Nasal cavity respiratory epithelium epithelial cell of viscerocranial mucosa (primary cell): Measurements from ENCODE around the gene HSCB. TPM values are rescaled to one million over a fixed set of nuclear protein-coding genes. Genes with fewer than 3 reads are reported as not detected.

Source experiments
- total RNA-seq: library from RNA; depleted of rRNA; stranded (reverse); fragments of >200 nt; gene quantifications from 2 replicates; pipeline ENCODE4 v1.2.3, GENCODE V29; 2014

HSCB gene, protein sequence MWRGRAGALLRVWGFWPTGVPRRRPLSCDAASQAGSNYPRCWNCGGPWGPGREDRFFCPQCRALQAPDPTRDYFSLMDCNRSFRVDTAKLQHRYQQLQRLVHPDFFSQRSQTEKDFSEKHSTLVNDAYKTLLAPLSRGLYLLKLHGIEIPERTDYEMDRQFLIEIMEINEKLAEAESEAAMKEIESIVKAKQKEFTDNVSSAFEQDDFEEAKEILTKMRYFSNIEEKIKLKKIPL
- 10.5 and 24.6 TPM in 2 replicates for total RNA-seq

DNA sequence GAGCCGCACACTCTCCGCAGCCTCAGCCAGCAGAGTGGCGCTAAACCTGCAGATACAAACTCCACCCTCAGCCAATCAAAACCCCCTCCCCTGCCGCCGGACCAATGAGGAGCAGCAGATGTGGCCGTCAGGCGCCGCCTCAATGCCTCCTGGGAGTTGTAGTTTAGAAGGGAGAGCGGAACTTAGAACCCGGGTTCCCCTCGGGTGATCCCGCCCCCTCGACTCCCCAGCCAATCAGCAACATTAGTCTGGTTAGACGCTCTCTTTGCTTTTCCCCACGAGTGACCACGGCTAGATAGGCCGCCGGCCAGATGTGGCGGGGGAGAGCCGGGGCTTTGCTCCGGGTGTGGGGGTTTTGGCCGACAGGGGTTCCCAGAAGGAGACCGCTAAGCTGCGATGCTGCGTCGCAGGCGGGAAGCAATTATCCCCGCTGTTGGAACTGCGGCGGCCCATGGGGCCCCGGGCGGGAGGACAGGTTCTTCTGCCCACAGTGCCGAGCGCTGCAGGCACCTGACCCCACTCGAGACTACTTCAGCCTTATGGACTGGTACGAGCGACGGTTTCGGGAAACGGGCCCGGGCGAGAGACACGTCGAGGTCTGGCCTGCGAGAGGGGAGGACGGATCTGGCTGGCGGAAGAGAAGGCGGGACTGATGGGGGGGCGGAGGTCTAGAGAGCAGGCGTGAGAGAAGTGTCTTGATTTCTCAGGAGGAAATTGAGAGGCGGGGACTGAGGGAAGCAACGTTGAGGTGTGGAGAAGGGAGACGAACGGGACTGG lies at the start of gene HSCB, which contains the start of gene CHEK2:
Gene HSCB (plus strand): TSS at position 255 of the 777 bp plus-strand sequence. CDS start 57 bp downstream, at position 312.
Gene CHEK2 (minus strand): TSS at position 36 of the 777 bp plus-strand sequence. CDS start 7,099 bp downstream, outside the sequence.

DNA sequence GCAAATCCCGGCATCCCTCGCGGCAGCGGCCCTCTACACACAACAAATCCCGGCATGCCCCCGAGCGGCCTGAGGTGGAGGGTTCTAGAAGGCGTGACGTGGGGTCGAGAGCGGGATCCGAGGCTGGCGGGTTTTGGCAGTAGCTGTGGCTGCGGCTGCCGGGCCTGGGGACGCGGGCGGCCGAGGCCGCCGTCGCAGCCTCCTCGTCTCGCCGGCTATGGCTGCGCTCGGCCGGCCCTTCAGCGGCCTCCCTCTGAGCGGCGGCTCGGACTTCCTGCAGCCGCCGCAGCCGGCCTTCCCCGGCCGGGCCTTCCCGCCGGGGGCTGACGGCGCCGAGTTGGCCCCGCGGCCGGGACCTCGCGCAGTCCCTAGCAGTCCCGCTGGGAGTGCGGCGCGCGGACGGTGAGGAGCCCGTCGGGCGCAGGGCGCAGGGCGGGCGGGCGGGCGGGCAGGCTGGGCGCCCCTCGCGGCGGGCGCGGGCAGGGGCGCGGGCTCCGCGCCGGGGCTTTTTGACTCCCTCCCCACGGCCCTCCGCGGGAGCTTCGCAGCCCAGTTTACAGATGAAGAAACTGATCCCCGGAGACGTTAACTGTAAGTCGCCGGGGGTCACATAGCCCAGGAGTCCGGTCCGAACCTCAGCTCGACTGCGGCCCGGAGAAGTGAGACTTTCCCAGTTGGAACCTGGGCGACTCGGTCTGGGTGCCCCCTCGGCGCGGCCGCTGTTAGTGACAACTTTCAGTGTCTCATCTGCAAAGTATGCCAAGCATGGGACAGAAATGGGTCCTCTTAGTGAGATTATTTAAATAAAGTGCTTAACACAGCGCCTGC lies 31.0 kb downstream of the HSCB start, which contains the start of gene CCDC117:
Gene CCDC117 (plus strand): TSS at position 63 of the 828 bp plus-strand sequence. CDS start 155 bp downstream, at position 218.

DNA sequence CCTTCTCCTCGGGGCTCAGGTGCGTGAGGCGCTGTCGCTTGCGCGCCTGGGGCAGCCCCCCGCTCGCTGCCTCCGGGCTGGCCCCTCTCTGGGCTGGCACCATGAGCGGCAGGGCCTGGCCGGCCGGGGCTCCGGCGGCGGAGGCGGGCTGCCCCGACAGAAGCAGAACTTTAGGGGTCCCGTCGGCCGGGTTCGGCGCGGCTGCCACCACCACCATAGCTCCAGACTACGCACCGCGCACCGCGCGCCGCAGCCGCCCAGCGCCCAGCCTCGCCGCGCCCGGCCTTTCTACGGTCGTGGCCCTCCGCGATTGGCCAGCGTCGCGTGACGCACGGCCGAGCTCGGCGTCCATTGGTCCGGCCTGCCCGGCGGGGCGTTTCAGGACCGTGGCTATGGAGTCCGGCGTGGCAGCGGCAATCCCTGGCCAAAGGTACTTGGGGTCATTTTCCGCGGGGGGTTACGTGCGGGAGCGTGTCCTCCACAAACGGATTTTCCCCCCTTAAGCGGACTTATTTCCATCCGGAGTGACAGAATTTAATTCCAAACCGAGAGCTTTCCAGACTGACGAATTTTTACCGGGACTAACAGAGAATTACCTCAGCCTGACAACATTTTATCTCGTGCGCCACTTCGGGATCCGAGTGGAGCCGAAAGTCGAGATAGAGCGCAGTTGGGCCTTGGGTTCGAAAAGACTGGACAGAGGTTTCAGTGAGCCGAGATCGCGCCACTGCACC lies 58.6 kb downstream of the HSCB start, which contains the start of gene XBP1:
Gene XBP1 (minus strand): TSS at position 262 of the 734 bp plus-strand sequence.

Other genes starting within 250 kb of the HSCB start
- 3.1 and 9.8 TPM in 2 replicates for gene TTC28, start 62.2 kb upstream of the HSCB start, total RNA-seq
- 6.2 and 9.5 TPM in 2 replicates for gene CHEK2, start 219 bp upstream of the HSCB start, total RNA-seq
- gene CCDC117, start 30.7 kb downstream of the HSCB start, total RNA-seq = 11.6 and 14.5 TPM in 2 replicates
- gene XBP1, start 58.5 kb downstream of the HSCB start, total RNA-seq = 330 and 361 TPM in 2 replicates
- gene ZNRF3, start 141.5 kb downstream of the HSCB start, total RNA-seq = 5.5 and 8.1 TPM in 2 replicates